GM03348 (cell line): ENCODE data around the gene ATF3.

Experiments
- DNase-seq: peaks from one replicate; pipeline ENCODE4 v3.0.0; 2012; ENCODE audit warnings: low spot score

Gene ATF3

DNA sequence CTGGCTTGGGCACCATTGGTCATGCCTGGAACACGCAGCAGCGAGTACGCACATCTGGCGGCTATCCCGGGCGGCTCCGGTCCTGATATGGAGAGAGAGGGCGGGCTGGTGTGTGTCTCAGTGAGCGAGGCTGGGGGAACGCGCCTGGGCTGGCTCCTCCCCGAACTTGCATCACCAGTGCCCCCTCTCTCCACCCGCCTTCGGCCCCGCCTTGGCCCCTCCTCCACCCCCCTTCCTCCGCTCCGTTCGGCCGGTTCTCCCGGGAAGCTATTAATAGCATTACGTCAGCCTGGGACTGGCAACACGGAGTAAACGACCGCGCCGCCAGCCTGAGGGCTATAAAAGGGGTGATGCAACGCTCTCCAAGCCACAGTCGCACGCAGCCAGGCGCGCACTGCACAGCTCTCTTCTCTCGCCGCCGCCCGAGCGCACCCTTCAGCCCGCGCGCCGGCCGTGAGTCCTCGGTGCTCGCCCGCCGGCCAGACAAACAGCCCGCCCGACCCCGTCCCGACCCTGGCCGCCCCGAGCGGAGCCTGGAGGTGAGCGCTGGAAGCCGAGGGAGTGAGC is at the start of gene ATF3:
ATF3 (plus strand) TSS at position 370 of the 567 bp plus-strand sequence. CDS start 6,261 bp downstream, outside the sequence.
- peak; percentile 99 for DNase-seq

DNA sequence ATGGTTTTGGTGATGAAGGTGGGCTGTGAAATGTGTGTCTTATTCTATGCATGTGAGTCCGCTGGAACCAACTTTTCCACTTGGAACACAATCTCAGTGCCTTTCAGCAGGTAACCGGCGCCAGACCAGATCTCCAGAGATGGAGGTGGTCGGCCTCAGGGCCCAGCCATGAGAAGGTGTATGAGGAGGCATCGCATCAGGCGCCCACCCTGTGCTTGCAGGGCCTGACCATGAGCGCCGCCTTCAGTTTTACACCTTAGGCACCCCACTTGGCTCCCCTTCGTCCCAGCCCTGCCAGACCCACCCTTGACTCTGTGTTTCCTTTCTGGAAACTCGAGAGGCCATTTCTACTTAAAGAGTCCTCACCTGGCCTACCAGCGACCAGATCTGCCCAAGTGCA is 48.6 kb upstream of the ATF3 start:
- DNase-seq = no peak

DNA sequence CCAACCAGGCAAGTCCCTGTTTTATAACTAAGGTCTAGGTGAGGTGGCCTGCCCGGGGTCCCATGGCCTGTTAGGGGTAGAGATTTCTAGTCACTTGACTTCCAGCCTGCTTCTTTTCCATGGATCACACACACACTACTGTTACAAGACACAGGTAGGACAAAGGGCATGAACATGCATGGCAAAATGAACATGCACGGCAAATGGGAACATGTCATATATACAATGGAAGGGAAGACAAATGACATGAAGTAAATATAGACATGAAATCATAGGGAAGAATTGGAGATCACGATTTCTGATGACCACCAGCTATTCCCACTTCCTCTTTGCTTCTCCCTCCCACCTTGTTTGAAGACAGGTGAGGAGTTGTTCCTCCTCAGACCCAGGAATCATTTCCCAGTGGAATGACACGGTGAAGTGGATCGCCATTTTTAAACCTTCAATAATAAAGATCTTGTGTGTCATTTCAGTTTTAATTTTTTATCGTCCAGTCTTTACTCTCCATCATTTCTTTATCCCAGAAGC is 47.6 kb upstream of the ATF3 start:
- no peak for DNase-seq

DNA sequence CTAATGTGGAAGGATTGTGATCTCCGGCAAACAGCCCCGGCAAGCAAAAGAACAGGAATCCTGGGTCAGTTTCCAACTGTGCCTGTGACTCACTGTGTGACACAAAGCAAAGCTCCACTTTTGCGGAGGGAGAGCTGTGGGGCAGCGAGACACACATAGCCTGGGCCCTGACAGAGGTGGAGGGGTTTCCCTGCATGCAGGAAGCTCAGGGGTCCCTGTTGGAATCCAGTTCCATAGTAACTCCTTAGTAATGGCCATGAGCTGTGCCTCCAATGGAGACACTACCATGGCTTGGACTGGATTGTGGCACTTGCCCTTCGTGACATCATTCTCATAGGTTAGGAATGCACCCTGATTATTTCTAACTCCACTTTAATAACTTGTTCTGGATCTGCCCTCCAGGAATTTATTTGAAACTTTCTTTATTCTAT is 47.0 kb upstream of the ATF3 start:
- peak; percentile 57 for DNase-seq

DNA sequence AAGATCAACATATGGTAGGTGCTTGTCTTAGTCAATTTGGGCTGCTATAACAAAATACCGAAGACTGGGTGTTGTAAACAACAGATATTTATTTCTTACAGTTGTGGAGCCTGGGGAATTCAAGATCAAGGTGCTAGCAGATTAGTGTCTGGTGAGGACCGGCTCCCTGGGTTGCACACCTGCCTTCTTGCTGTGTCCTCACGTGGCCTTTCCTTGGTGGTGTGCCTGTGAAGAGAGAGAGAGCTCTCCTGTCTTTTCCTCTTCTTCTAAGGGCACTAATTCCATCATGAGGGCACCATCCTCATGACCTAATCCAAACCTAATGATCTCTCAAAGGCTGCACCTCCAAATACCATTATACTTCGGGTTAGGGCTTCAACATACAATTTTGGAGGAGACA is 45.8 kb upstream of the ATF3 start:
- no peak for DNase-seq

DNA sequence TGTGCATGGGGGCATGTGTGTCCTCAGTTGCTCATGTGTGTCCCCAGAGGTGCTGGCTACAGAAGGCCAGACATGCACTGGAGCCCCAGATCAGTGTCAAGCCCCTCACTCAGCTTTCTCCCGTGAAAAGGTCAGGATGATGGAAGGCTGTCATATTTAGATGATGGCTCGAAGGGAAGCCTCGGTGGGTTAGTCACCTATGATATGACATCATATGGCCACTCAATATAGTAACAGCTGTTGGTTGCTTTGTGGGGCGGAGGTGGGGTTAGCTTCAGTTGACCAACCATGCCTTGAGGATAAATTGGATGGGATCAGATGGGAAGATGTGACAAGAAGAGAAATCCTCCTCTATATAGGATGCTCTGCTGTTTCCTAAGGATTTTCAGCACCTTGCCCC is 43.5 kb upstream of the ATF3 start:
- DNase-seq = no peak

GRCh38 chr1:212565571-212566305 is 42.8 kb upstream of the ATF3 start:
- DNase-seq = no peak

GRCh38 chr1:212566522-212567479 is 41.8 kb upstream of the ATF3 start:
- DNase-seq = peak; percentile 65

DNA sequence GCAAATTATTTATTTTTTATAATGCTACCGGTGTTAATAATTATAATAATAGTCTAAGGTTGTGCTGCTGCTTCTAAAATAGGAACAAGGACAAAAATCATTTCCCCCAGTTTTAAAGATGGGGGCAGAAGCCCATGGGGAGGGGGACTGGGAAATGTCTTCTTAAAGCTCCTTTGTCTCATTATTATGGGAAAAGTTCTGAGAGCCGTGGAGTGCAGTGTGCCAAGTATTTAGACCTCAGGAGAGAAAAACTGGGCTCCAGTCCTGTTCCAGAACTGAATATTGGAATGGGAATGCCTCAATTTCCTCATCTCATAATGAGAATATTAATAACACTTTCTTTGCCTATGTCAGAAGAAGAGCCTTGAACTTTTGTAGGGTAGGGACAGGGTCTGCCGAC is 40.9 kb upstream of the ATF3 start:
- no peak for DNase-seq

GRCh38 chr1:212568978-212569537 is 39.5 kb upstream of the ATF3 start:
- no peak for DNase-seq

DNA sequence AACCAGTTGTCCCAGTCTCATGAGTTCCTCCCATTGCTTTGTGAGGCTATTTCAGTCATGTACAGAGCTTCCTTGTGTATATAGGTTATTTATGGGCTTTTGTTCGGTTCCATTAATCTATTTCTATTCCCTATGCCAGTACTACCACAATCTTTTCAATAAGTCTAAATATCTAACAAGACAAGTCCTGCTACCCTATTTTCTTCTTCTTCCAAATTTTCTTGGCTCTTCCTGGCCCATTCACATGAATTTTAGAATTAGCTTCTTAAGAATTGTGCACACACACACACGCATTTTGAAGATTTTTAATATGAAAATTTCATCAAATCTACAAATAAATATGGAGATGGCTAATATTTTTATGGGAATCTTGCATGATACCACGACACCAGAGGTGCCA is 33.8 kb upstream of the ATF3 start:
- no peak for DNase-seq

DNA sequence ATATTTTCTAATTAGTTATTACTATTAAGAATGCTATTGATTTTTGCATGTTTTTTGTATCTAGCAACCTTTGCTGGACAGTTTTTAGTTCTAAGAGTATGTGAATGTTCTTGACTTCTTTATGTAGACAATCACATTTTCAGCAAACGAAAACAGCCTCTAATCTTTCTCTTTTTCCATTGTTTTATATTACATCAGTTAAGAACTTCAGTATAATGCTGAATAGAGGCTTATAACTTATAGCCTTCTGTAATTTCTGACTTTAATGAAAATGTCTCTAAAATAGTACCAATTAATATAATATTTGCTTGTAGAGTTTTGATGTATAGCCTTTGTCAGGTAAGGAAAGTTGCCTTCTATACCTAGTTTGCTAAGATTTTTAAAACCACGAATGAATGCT is 33.2 kb upstream of the ATF3 start:
- DNase-seq = no peak

DNA sequence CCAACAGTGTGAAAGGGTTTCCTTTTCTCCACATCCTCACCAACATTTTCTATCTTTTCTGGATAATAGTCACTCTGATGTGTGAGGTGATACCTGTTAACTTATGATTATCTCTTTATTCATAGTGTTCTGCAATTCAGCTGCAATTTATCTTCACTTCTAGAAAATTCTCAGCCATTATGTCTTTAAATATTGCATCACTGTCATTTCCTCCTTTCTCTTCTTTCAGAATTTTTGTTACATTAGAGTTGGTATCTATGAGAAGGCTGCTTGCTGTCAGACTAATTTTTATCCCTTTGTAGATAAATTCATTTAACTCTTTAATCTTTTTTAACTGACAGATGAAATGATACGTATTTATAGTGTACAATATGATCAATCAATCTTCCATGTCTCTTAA is 30.5 kb upstream of the ATF3 start:
- no peak for DNase-seq

DNA sequence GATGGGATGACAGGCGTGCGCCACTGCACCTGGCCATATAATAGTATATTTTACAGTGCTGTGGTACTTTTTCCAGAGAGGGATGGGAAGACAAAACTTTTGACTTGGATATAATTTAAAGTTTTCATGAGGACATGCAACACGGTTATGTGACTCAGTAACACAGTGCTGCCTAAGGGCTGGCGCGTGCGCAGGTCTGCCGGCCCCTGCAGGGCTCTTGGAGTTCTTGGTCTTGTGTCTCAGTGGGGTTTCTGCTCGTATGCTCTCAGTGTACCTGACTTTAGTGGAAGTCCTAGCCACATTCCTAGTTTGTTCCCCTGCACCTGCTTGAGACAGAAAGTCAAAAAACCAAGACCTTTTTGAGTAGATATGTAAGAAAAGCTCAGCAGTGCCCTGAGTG is 27.5 kb upstream of the ATF3 start:
- no peak for DNase-seq

- no peak for DNase-seq
These were observed 26.3 kb upstream of the ATF3 start for GRCh38 chr1:212582291-212582690.

DNA sequence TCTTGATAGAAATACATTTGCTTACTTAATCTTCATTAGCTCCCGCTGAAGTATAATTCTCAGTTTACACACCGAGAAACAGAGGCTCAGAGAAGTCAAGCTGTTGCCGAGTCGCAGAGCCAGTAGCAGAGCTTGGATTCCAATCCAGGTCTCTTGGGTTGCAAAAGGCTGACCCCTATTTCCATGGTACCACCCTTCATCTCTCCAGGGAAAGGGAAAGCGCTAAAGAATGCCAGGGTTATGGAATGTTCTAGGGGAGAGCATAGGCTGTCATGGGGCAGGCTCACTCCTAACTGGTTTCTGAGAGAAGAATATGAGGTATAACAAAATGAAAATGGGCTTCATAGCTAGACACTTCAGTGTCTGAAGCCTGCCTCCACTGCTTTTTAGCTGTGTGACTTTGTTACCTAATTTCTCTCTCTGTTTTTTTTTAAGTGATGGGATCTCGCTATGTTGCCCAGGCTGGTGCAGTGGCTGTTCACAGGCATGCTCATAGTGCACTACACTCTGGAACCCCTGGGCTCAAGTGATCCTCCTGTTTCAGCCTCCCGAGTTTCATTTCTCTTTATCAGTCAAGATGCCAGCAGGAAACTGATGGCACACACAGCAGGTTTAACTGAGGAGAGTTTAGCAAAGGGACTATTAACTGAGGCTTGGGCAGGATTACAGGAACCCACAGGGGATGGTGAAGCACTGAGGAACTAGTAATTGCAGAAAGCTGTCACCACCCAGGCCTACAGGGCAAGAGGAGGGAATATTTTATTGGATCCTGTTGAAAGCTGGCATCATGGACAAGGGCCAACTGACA is 25.5 kb upstream of the ATF3 start:
- no peak for DNase-seq

DNA sequence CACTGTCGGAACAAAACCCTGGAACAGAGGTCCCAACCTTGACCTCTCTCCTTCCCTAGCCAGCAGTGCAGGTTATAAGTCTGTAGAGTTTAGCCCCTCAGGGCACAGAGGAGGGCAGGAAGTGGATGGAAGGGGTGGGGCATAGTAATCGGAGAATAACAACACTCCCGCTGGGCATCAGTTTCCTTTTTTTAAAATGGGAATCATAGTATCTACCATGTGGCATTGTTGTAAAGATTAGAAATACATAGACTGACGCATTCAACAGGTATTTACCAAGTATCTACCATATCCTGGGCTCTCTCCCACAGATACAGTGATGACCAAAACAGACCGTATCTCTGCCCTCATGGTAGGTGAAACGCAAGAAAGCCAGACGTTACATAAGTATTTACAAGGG is 24.9 kb upstream of the ATF3 start:
- no peak for DNase-seq

- DNase-seq = no peak
These were observed 24.3 kb upstream of the ATF3 start for GRCh38 chr1:212584092-212584886.

GRCh38 chr1:212585210-212585609 is 23.4 kb upstream of the ATF3 start:
- DNase-seq = no peak

GRCh38 chr1:212586206-212587015 is 22.1 kb upstream of the ATF3 start:
- DNase-seq = no peak
